K562 (cell line): ENCODE data around the gene DBF4B. TPM values are rescaled to one million over a fixed set of nuclear protein-coding genes. Genes with fewer than 3 reads are reported as not detected.

ENCODE experiments used
- ARID2 ChIP-seq: fragments of 450-650 bp; IDR thresholded peaks from 2 replicates; pipeline ENCODE4 v1.6.1; 2017; ENCODE audit warnings: antibody characterized with exemption, mild to moderate bottlenecking
- ATF1 ChIP-seq, 2 experiments: fragments of 450-650 bp in 1 of 2; IDR thresholded peaks; 2 replicates each; pipeline ENCODE4 v1.6.1; 2016; ENCODE audit warnings: missing compliant biosample characterization in 1 of 2, missing genetic modification characterization in 1 of 2
- ATF7 ChIP-seq: fragments of 450-650 bp; IDR thresholded peaks from 2 replicates; pipeline ENCODE4 v1.7.1; 2014; ENCODE audit warnings: mild to moderate bottlenecking, moderate library complexity
- CREB3 ChIP-seq: fragments of 450-650 bp; conservative IDR thresholded peaks from 2 replicates; pipeline ENCODE4 v1.6.1; 2016; ENCODE audit warnings: missing genetic modification characterization, low read depth, mild to moderate bottlenecking, missing compliant biosample characterization, moderate library complexity
- CTBP1 ChIP-seq: fragments of 450-650 bp; IDR thresholded peaks from 2 replicates; pipeline ENCODE4 v1.6.1; 2016; ENCODE audit warnings: borderline replicate concordance
- MAX ChIP-seq: sonication (generic); formaldehyde crosslinking; IDR thresholded peaks from 2 replicates; pipeline ENCODE4 v1.9.0; 2022; ENCODE audit warnings: mild to moderate bottlenecking, missing genetic modification reagents
- MAZ ChIP-seq, 2 experiments: fragments of 450-650 bp in 1 of 2; sonication (generic) in 1 of 2; formaldehyde crosslinking; IDR thresholded peaks in 1 of 2; conservative IDR thresholded peaks in 1 of 2; 2 replicates each; pipeline versions ENCODE4 v1.4.0 to v1.5.0; 2020; ENCODE audit warnings: mild to moderate bottlenecking in 1 of 2, missing genetic modification reagents in 1 of 2
- RBFOX2 ChIP-seq: fragments of 200-400 bp; formaldehyde crosslinking; IDR thresholded peaks from 2 replicates; pipeline ENCODE4 v1.6.1; 2017; ENCODE audit warnings: low read depth, mild to moderate bottlenecking, low read length, moderate library complexity
- RCOR1 ChIP-seq, 2 experiments: IDR thresholded peaks; 2 replicates each; pipeline ENCODE4 v1.6.1; 2012; ENCODE audit warnings: low read depth in 2 of 2, low read length in 2 of 2, borderline replicate concordance in 1 of 2, improper control_type of control experiment in 1 of 2
- REST ChIP-seq, 2 experiments: fragments of 450-650 bp; formaldehyde crosslinking in 1 of 2; IDR thresholded peaks; 2 replicates each; pipeline versions ENCODE4 v1.4.0 to v1.6.1; 2014 to 2020; ENCODE audit warnings: mild to moderate bottlenecking in 2 of 2, borderline replicate concordance in 1 of 2, low read depth in 1 of 2
- SMARCA4 ChIP-seq: fragments of 450-650 bp; IDR thresholded peaks from 2 replicates; pipeline ENCODE4 v1.6.1; 2016
- ZBTB7A ChIP-seq: IDR thresholded peaks from 2 replicates; pipeline ENCODE4 v1.6.1; 2011; ENCODE audit warnings: low read depth, mild to moderate bottlenecking, low read length, moderate library complexity, borderline replicate concordance; ENCODE audit not compliant: control insufficient read depth
- ZFP91 ChIP-seq: sonication (generic); formaldehyde crosslinking; IDR thresholded peaks from 2 replicates; pipeline ENCODE4 v1.8.0; 2022; ENCODE audit warnings: mild to moderate bottlenecking, missing genetic modification reagents
- ZNF699 ChIP-seq: fragments of 250-450 bp; sonication (Bioruptor Pico); IDR thresholded peaks from 2 replicates; pipeline ENCODE4 v1.8.0; 2021; ENCODE audit warnings: mild to moderate bottlenecking, moderate library complexity; ENCODE audit not compliant: insufficient replicate concordance
- polyA plus RNA-seq, 8 experiments: library from polyadenylated mRNA; depleted of rRNA in 4 of 8; stranded (reverse) in 5 of 8; unstranded in 3 of 8; fragments of >200 nt; fragmentation: Nextera tagmentation in 2 of 8; fragmentation: Illumina TruSeq in 1 of 8; extraction: Ambion mirVana in 2 of 8; extraction: Trizol in 1 of 8; gene quantifications; 2 replicates each; pipeline versions ENCODE4 v1.2.1 to v1.2.3, GENCODE V29; 2011 to 2014; ENCODE audit warnings: inconsistent platforms in 1 of 8, missing spikeins in 1 of 8
- total RNA-seq, 7 experiments: library from RNA; depleted of rRNA in 6 of 7; stranded (reverse); fragments of >200 nt in 6 of 7; fragmentation: Illumina TruSeq in 2 of 7; extraction: Trizol in 2 of 7; gene quantifications; 2 replicates each; pipeline versions ENCODE4 v1.2.1 to v1.2.3, GENCODE V29; 2011 to 2021; ENCODE audit warnings: low replicate concordance in 1 of 7

Gene DBF4B
- total and polyA plus RNA-seq, 9 of the 15 experiments (the other 6 are each of a cell fraction or from before 2014, with no cell fraction given), result 2.5 to 26.9 (median 14.6) TPM

- TF ChIP-seq ZFP91, result peak; percentile 3; the same call in 1 of the 2 replicates
- peak; percentile 67 for TF ChIP-seq RBFOX2
- TF ChIP-seq CREB3 (tag), result peak; percentile 84; the same call in 1 of the 2 replicates
- 0 out of 2 replicates have a peak, but pooled peaks have one; percentile 29 for TF ChIP-seq SMARCA4
- peak in 1 of 2 experiments; percentile 75; a peak in 2 of 4 replicates for TF ChIP-seq RCOR1 (IDR thresholded peaks at IDR 0.05; ENCODE audit: borderline replicate concordance in 1 of 2, low read depth in 2 of 2, low read length in 2 of 2)
- peak; percentile 97 for TF ChIP-seq CTBP1
- peak; percentile 64; the same call in 1 of the 2 replicates for TF ChIP-seq ZBTB7A
- peak; percentile 58; the same call in 1 of the 2 replicates for TF ChIP-seq ARID2
- peak; percentile 78; the same call in 1 of the 2 replicates for TF ChIP-seq REST (IDR thresholded peaks at IDR 0.05; ENCODE audit: borderline replicate concordance)
- no peak for TF ChIP-seq REST (CRISPR knock-in tag; IDR thresholded peaks at IDR 0.05; ENCODE audit: low read depth)
- peak in 1 of 2 experiments; percentile 78; a peak in 3 of 4 replicates for TF ChIP-seq MAZ (CRISPR knock-in tag; conservative IDR thresholded peaks at IDR 0.05 in 1 of 2, IDR thresholded peaks at IDR 0.05 in 1 of 2)
- peak; percentile 41; the same call in 1 of the 2 replicates for TF ChIP-seq MAX
- peak; percentile 80 for TF ChIP-seq ATF1 (CRISPR knock-in tag; IDR thresholded peaks at IDR 0.05)
- TF ChIP-seq ATF1 (tag; IDR thresholded peaks at IDR 0.05), result peak; percentile 98
- TF ChIP-seq ATF7, result peak; percentile 96
- TF ChIP-seq ZNF699 (CRISPR knock-in tag), result no peak
Measured at GRCh38 chr17:44779211-44780025, 71.0 kb downstream of the DBF4B start (continued).
